Lung (tissue), 16 donors: ENCODE data around the gene SLC6A6. TPM values are rescaled to one million over a fixed set of nuclear protein-coding genes. Genes with fewer than 3 reads are reported as not detected.

Experiments used
- ATAC-seq: fragments of 200-7000 bp; cut with Tn5 transposase; one replicate; pipeline ENCODE4 v1.9.1; 2020; ENCODE audit warnings: moderate number of reproducible peaks; ENCODE audit not compliant: insufficient read depth, low FRiP score
- DNase-seq, 3 donors: peaks; one replicate each; pipeline ENCODE4 v3.0.0-alpha.2; 2013 to 2017
- H3K27ac ChIP-seq, 2 donors: one replicate each; pipeline ENCODE4 v1.5.1; 2013; ENCODE audit warnings: mild to moderate bottlenecking in 2 of 2, moderate library complexity in 2 of 2, control low read depth in 1 of 2, inconsistent platforms in 1 of 2, low read depth in 1 of 2, low read length in 1 of 2
- H3K27me3 ChIP-seq, 3 donors: one replicate each; pipeline ENCODE4 v1.5.1; 2013; ENCODE audit warnings: low read length in 2 of 3; ENCODE audit not compliant: control insufficient read depth in 3 of 3, insufficient read depth in 3 of 3
- H3K36me3 ChIP-seq, 4 donors: one replicate each; pipeline ENCODE4 v1.5.1; 2013; ENCODE audit warnings: low read length in 4 of 4, mild to moderate bottlenecking in 1 of 4, moderate library complexity in 1 of 4; ENCODE audit not compliant: control insufficient read depth in 4 of 4, insufficient read depth in 4 of 4
- H3K4me1 ChIP-seq, 5 donors: one replicate each; pipeline ENCODE4 v1.5.1; 2013; ENCODE audit warnings: low read length in 5 of 5, mild to moderate bottlenecking in 2 of 5, moderate library complexity in 1 of 5; ENCODE audit not compliant: control insufficient read depth in 5 of 5, insufficient read depth in 5 of 5
- H3K4me3 ChIP-seq: one replicate; pipeline ENCODE4 v1.5.1; 2013; ENCODE audit warnings: mild to moderate bottlenecking, control low read depth, moderate library complexity
- H3K9ac ChIP-seq, 2 donors: one replicate each; pipeline ENCODE4 v1.5.1; 2013; ENCODE audit warnings: low read length in 2 of 2, control low read depth in 1 of 2; ENCODE audit not compliant: insufficient read depth in 1 of 2
- H3K9me3 ChIP-seq, 4 donors: one replicate each; pipeline ENCODE4 v1.5.1; 2013; ENCODE audit warnings: low read length in 3 of 4, mild to moderate bottlenecking in 1 of 4, moderate library complexity in 1 of 4; ENCODE audit not compliant: control insufficient read depth in 4 of 4, insufficient read depth in 3 of 4
- WGBS, 2 donors: extraction: QIAGEN DNeasy Blood & Tissue Kit; methylation state at CpG; one replicate each; pipeline ENCODE4 v1.1.7; 2013; 5-methylcytosine and 5-hydroxymethylcytosine counted together
- long read RNA-seq, 5 donors: transcript quantifications; one replicate each; lab custom pipeline, GENCODE V29; 2026
- polyA plus RNA-seq, 2 donors: library from polyadenylated mRNA; stranded (reverse); fragments of 200-250 nt; gene quantifications; one replicate each; pipeline ENCODE4 v1.2.1, GENCODE V29; 2013
- total RNA-seq, 2 donors: library from RNA; depleted of rRNA in 1 of 2; stranded (reverse); fragments of >200 nt in 1 of 2; gene quantifications; one replicate each; pipeline ENCODE4 v1.2.1, GENCODE V29; 2014 to 2021
- TF ChIP-seq, protein P1 (sequence below): IDR thresholded peaks from 2 replicates; pipeline ENCODE4 v1.5.1; 2012; ENCODE audit warnings: mild to moderate bottlenecking; ENCODE audit errors: control extremely low read depth, extremely low read depth
- donor health status: control.
- donor health status: control.
- donor health status: Bipolar disorder and iron deficiency.
- donor health status: healthy.
- donor health status: DM: yes; HTN: yes; CAD: no.

SLC6A6 gene
- total RNA-seq (10 to 100 TPM; 63.0 to 96.3 TPM), polyA plus RNA-seq (10 to 100 TPM; 16.1 to 51.8 TPM)
- long read RNA-seq, donor 1, full-length matches to known transcripts: 2 of 2 reads
- long read RNA-seq, donor 1, partial matches to known transcripts: 0 of 2 reads
- long read RNA-seq, donor 1, other reads (novel, unspliced or antisense): 0 of 2 reads
- long read RNA-seq, donor 2, full-length matches to known transcripts: 1 of 1 reads
- long read RNA-seq, donor 2, partial matches to known transcripts: 0 of 1 reads
- long read RNA-seq, donor 2, other reads (novel, unspliced or antisense): 0 of 1 reads
- long read RNA-seq, donor 3, full-length matches to known transcripts: 3 of 3 reads
- long read RNA-seq, donor 3, partial matches to known transcripts: 0 of 3 reads
- long read RNA-seq, donor 3, other reads (novel, unspliced or antisense): 0 of 3 reads
- long read RNA-seq, donor 4, partial matches to known transcripts: 0 of 1 reads
- long read RNA-seq, donor 4, other reads (novel, unspliced or antisense): 0 of 1 reads
- long read RNA-seq, donor 5, full-length matches to known transcripts: 3 of 3 reads
- long read RNA-seq, donor 5, partial matches to known transcripts: 0 of 3 reads
- long read RNA-seq, donor 5, other reads (novel, unspliced or antisense): 0 of 3 reads

DNA sequence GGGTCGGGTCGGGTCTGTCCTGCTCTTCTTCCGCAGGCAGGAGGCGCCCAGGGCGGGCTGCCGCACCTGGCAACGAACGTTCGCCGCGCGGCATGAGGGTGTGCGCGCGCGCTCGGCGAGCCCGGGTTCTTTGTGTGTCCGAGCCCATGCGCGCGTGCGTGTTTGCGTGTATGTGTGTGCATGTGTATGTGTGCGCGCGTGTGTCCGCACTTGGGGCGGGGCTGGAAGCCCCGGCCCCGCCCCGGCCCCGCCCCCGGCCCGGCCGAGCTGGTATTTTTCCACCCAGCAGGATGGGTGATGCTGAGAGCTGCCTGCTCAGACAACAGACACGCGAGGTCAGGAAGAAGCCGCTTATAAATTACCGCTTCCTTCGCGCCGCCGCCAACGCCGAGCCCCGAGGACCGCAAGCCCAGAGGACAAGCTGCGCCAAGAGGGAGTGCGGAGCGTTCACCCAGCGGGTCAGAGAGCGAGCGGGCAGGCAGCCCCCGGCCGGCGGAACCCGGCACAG lies at the start of gene SLC6A6:
Gene SLC6A6 (plus strand): TSS at position 303 of the 508 bp plus-strand sequence. CDS start 41,029 bp downstream, outside the sequence.
- DNase-seq: peak; percentile 94 to 97 (median 94)
- Histone ChIP-seq H3K27ac (peak within 1 kb of the TSS; percentile 85 to 90), H3K9ac (peak within 1 kb of the TSS; percentile 48 to 84), H3K4me1 (peaks cover 4 to 28% (median 13%) of the 10 kb centered on the region in 5 donors), H3K9me3 (no peaks in the 10 kb centered on the region), H3K36me3 (no peaks in the 10 kb centered on the region), H3K27me3 (no peaks in the 10 kb centered on the region), H3K4me3 (peak within 1 kb of the TSS; percentile 63)
- 0 to 1% methylated on average over 53 to 59 of the region's 59 CpGs for WGBS, 2 donors
- ATAC-seq: peak; percentile 80
- TF ChIP-seq, protein P1, sequence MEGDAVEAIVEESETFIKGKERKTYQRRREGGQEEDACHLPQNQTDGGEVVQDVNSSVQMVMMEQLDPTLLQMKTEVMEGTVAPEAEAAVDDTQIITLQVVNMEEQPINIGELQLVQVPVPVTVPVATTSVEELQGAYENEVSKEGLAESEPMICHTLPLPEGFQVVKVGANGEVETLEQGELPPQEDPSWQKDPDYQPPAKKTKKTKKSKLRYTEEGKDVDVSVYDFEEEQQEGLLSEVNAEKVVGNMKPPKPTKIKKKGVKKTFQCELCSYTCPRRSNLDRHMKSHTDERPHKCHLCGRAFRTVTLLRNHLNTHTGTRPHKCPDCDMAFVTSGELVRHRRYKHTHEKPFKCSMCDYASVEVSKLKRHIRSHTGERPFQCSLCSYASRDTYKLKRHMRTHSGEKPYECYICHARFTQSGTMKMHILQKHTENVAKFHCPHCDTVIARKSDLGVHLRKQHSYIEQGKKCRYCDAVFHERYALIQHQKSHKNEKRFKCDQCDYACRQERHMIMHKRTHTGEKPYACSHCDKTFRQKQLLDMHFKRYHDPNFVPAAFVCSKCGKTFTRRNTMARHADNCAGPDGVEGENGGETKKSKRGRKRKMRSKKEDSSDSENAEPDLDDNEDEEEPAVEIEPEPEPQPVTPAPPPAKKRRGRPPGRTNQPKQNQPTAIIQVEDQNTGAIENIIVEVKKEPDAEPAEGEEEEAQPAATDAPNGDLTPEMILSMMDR: no peak

DNA sequence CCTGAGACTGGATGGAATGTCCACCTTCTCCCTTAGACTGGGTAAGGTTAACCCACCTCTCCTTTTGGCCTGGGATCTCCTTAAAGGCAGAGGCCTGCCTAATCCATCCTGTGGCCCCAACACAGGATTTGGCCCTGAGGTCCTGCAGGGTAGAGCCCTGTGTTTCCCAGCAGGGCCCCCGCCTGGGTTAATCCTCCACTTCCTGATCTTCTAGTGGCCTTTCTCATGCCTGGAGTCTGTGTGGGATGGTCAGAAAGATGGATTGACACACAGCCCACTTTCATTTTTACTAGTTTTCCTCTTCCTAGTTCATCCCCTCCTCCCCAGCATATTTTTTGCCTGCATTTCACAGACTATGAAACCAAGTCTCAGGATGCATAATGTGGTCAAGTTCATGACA lies 48.9 kb upstream of the SLC6A6 start:
- H3K9ac ChIP-seq: no peak overlapping the region
- H3K27ac ChIP-seq: no peak overlapping the region
- H3K27me3 ChIP-seq: no peaks in the 10 kb centered on the region
- no peak for ATAC-seq
- no peaks in the 10 kb centered on the region for H3K36me3 ChIP-seq
- WGBS, 2 donors: 74 to 79% methylated on average over 1 of the region's 1 CpG
- no peaks in the 10 kb centered on the region for H3K9me3 ChIP-seq
- TF ChIP-seq, protein P1: no peak
- H3K4me1 ChIP-seq: peaks cover 0 to 5% (median 0%) of the 10 kb centered on the region in 5 donors
- DNase-seq: no peak
- H3K4me3 ChIP-seq: no peak overlapping the region

DNA sequence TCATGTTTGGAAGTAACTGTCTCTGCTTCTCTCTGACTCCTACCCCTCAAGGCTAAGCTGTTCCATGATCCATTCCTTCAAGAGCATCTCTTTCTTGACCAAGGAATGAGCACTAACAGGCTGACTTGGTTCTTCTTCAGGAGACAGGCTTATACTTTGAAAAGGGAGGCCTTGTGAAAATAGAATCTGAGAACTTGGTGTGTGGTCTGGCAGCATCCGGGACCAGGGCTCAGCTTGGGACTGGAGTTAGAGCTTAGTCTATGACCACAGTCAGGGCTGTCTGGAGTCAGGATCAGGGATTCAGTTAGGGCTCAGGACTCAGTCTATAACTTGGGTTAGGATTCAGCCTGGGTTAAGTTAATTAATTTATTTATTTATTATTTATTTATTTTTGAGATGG lies 44.9 kb upstream of the SLC6A6 start:
- H3K27ac ChIP-seq: no peak overlapping the region
- WGBS, 2 donors: 90 to 91% methylated on average over 1 of the region's 1 CpG
- no peaks in the 10 kb centered on the region for H3K27me3 ChIP-seq
- TF ChIP-seq, protein P1: no peak
- peak in 1 of 3 donors; percentile 42 for DNase-seq
- no peaks in the 10 kb centered on the region for H3K9me3 ChIP-seq
- ATAC-seq: no peak
- H3K4me3 ChIP-seq: no peak overlapping the region
- no peaks in the 10 kb centered on the region for H3K36me3 ChIP-seq
- H3K4me1 ChIP-seq: peaks cover 0 to 14% (median 0%) of the 10 kb centered on the region in 5 donors
- no peak overlapping the region for H3K9ac ChIP-seq
